ENCODE measurements around the gene ATE1.

DNA sequence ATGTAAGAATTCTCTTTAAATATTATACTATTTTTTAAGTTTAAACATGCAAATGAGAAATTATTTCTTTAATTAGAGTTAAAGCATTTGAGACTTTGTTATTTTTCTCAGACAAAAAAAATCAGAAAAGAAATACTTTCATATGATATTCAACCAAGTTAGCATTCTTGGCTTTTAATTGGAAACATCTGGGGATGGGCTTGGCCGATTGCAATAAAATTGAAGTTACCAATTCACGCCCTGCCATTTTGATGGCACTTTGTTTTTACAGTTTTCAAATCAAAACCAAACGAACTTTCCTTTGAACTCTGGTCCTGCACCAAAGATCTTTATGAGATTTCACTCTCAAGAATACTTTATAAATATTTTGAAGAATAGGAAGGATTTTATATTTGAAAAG, 127.7 kb downstream of the ATE1 start:
- TF ChIP-seq, protein P1, sequence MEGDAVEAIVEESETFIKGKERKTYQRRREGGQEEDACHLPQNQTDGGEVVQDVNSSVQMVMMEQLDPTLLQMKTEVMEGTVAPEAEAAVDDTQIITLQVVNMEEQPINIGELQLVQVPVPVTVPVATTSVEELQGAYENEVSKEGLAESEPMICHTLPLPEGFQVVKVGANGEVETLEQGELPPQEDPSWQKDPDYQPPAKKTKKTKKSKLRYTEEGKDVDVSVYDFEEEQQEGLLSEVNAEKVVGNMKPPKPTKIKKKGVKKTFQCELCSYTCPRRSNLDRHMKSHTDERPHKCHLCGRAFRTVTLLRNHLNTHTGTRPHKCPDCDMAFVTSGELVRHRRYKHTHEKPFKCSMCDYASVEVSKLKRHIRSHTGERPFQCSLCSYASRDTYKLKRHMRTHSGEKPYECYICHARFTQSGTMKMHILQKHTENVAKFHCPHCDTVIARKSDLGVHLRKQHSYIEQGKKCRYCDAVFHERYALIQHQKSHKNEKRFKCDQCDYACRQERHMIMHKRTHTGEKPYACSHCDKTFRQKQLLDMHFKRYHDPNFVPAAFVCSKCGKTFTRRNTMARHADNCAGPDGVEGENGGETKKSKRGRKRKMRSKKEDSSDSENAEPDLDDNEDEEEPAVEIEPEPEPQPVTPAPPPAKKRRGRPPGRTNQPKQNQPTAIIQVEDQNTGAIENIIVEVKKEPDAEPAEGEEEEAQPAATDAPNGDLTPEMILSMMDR (IDR thresholded peaks at IDR 0.05; ENCODE audit: low read length), result no peak
- no peak for TF ChIP-seq EZH2 (IDR thresholded peaks at IDR 0.05; ENCODE audit: borderline replicate concordance, low read length)

All from OCI-LY1 (cell line).